ENCODE data around the gene TDRD6. TPM values are rescaled to one million over a fixed set of nuclear protein-coding genes. Genes with fewer than 3 reads are reported as not detected.
"Not testable (repeated sequence)": the region's sequence is repeated elsewhere in the genome, so short reads cannot be mapped to it uniquely, and the experiment has no call there.

The TDRD6 gene
- total and polyA plus RNA-seq, 2 experiments from 2014 or later = 0.14 to 0.24 TPM

DNA sequence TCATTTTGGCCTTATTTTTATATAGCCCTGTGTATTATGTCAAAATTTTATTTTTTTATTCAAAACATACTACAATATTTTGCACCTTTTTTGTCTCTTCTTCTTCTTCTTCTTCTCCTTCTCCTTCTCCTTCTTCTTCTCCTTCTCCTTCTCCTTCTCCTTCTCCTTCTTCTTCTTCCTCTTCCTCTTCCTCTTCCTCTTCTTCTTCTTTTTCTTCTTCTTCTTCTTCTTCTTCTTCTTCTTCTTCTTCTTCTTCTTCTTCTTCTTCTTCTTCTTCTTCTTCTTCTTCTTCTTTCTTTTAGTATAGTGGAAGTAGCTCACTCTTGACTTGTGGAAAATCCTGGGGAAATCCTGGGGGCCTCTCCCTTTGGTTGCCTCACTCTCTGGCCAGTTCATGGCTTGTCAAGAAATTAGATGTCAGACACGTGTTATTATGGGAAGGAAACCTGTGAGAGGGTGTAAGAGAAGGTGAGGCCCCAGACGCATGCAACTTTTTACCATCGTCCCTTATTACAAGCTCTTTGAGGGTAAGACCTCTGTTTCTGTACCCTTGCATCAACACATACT, 56.6 kb downstream of the TDRD6 start:
- not testable (repeated sequence) for H3K79me2 ChIP-seq (replicated peaks; ENCODE audit: insufficient read depth); H3K4me2 ChIP-seq; H3K36me3 ChIP-seq (ENCODE audit: insufficient read depth); ATAC-seq; H3K9me3 Mint-ChIP-seq; H3K27ac ChIP-seq (ENCODE audit: low read depth); H3K4me3 ChIP-seq; H4K20me1 ChIP-seq (replicated peaks; ENCODE audit: insufficient read depth); H3K36me3 Mint-ChIP-seq (ENCODE audit: low read depth); H2AFZ ChIP-seq; H3K27me3 Mint-ChIP-seq (ENCODE audit: insufficient read depth, low read depth, poor library complexity); H3K27me3 ChIP-seq (ENCODE audit: insufficient read depth); H3K4me3 Mint-ChIP-seq; DNase-seq (ENCODE audit: low spot score); H3K27ac Mint-ChIP-seq; H3F3A ChIP-seq (replicated peaks; ENCODE audit: low read depth)
- H3K4me1 Mint-ChIP-seq = peaks cover 16% of the 10 kb centered on the region; the same call in 2 of the 3 replicates
- Histone ChIP-seq H3K4me1 (ENCODE audit: insufficient read depth) (peaks cover 19% of the 10 kb centered on the region), H3K9me2 (ENCODE audit: insufficient read depth) (peaks cover 34% of the 10 kb centered on the region)

DNA sequence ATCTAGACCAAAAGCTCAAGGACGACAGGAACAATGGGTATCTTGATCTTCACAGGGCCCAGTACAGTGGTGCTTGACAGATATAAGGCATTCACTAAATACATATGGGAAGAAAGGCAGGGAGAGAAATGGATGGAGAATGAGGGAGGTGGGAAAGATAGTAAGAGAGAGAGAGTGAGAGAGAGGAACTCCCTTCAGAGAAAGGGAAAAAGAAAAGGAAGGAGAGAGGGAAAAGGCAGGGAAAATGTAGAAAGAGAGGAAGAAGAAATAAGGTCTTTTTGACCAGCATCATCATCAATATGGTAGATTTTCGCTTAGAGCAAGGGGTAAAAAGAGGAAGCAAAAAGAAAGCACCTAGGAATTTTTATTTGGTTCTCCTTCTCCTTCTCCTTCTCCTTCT, 58.3 kb downstream of the TDRD6 start:
- Histone ChIP-seq H2AFZ (no peak overlapping the region), H3K27ac (ENCODE audit: low read depth) (no peak overlapping the region), H3K79me2 (replicated peaks; ENCODE audit: insufficient read depth) (no peaks in the 10 kb centered on the region), H3K36me3 (ENCODE audit: insufficient read depth) (no peaks in the 10 kb centered on the region), H3K4me3 (no peak overlapping the region), H3K4me1 (ENCODE audit: insufficient read depth) (peaks cover 11% of the 10 kb centered on the region), H4K20me1 (replicated peaks; ENCODE audit: insufficient read depth) (no peaks in the 10 kb centered on the region), H3F3A (replicated peaks; ENCODE audit: low read depth) (no peaks in the 10 kb centered on the region), H3K27me3 (ENCODE audit: insufficient read depth) (no peaks in the 10 kb centered on the region), H3K9me2 (ENCODE audit: insufficient read depth) (peaks cover 34% of the 10 kb centered on the region), H3K4me2 (no peak overlapping the region)
- Mint-ChIP-seq H3K4me3 (no peak overlapping the region), H3K4me1 (peaks cover 17% of the 10 kb centered on the region), H3K27me3 (ENCODE audit: insufficient read depth, low read depth, poor library complexity) (peaks cover 1% of the 10 kb centered on the region), H3K27ac (no peak overlapping the region), H3K9me3 (no peaks in the 10 kb centered on the region), H3K36me3 (ENCODE audit: low read depth) (no peaks in the 10 kb centered on the region)
- no peak for ATAC-seq
- DNase-seq (ENCODE audit: low spot score) = no peak
- TF ChIP-seq STAT1 (IDR thresholded peaks at IDR 0.05; ENCODE audit: unreplicated experiment) = no peak
- no peak for TF ChIP-seq JUNB (IDR thresholded peaks at IDR 0.05; ENCODE audit: unreplicated experiment)
- TF ChIP-seq, protein P1, sequence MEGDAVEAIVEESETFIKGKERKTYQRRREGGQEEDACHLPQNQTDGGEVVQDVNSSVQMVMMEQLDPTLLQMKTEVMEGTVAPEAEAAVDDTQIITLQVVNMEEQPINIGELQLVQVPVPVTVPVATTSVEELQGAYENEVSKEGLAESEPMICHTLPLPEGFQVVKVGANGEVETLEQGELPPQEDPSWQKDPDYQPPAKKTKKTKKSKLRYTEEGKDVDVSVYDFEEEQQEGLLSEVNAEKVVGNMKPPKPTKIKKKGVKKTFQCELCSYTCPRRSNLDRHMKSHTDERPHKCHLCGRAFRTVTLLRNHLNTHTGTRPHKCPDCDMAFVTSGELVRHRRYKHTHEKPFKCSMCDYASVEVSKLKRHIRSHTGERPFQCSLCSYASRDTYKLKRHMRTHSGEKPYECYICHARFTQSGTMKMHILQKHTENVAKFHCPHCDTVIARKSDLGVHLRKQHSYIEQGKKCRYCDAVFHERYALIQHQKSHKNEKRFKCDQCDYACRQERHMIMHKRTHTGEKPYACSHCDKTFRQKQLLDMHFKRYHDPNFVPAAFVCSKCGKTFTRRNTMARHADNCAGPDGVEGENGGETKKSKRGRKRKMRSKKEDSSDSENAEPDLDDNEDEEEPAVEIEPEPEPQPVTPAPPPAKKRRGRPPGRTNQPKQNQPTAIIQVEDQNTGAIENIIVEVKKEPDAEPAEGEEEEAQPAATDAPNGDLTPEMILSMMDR (conservative IDR thresholded peaks at IDR 0.05; ENCODE audit: low read depth in 2 of 2) = no peak
- TF ChIP-seq CREB1 (CRISPR knock-in tag; IDR thresholded peaks at IDR 0.05; ENCODE audit: low read depth) = no peak
- no peak for TF ChIP-seq EZH2 (IDR thresholded peaks at IDR 0.05; ENCODE audit: low read depth, unreplicated experiment)
- TF ChIP-seq, protein P2, sequence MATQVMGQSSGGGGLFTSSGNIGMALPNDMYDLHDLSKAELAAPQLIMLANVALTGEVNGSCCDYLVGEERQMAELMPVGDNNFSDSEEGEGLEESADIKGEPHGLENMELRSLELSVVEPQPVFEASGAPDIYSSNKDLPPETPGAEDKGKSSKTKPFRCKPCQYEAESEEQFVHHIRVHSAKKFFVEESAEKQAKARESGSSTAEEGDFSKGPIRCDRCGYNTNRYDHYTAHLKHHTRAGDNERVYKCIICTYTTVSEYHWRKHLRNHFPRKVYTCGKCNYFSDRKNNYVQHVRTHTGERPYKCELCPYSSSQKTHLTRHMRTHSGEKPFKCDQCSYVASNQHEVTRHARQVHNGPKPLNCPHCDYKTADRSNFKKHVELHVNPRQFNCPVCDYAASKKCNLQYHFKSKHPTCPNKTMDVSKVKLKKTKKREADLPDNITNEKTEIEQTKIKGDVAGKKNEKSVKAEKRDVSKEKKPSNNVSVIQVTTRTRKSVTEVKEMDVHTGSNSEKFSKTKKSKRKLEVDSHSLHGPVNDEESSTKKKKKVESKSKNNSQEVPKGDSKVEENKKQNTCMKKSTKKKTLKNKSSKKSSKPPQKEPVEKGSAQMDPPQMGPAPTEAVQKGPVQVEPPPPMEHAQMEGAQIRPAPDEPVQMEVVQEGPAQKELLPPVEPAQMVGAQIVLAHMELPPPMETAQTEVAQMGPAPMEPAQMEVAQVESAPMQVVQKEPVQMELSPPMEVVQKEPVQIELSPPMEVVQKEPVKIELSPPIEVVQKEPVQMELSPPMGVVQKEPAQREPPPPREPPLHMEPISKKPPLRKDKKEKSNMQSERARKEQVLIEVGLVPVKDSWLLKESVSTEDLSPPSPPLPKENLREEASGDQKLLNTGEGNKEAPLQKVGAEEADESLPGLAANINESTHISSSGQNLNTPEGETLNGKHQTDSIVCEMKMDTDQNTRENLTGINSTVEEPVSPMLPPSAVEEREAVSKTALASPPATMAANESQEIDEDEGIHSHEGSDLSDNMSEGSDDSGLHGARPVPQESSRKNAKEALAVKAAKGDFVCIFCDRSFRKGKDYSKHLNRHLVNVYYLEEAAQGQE (IDR thresholded peaks at IDR 0.05; ENCODE audit: unreplicated experiment) = no peak
- TF ChIP-seq NANOG (IDR thresholded peaks at IDR 0.05; ENCODE audit: borderline replicate concordance) = no peak
- TF ChIP-seq ZNF114 (CRISPR knock-in tag; IDR thresholded peaks at IDR 0.05) = no peak
- TF ChIP-seq, protein P3, sequence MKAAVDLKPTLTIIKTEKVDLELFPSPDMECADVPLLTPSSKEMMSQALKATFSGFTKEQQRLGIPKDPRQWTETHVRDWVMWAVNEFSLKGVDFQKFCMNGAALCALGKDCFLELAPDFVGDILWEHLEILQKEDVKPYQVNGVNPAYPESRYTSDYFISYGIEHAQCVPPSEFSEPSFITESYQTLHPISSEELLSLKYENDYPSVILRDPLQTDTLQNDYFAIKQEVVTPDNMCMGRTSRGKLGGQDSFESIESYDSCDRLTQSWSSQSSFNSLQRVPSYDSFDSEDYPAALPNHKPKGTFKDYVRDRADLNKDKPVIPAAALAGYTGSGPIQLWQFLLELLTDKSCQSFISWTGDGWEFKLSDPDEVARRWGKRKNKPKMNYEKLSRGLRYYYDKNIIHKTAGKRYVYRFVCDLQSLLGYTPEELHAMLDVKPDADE (IDR thresholded peaks at IDR 0.05) = no peak
- no peak for TF ChIP-seq POLR2AphosphoS5 (IDR thresholded peaks at IDR 0.05; ENCODE audit: low read depth)
- TF ChIP-seq ZNF331 (CRISPR knock-in tag; IDR thresholded peaks at IDR 0.05; ENCODE audit: low read depth) = no peak

Measured in GM23338 (cell line).